GF-D8 (cell line): Measurements from ENCODE around the gene ADO.
"Not testable (repeated sequence)": the region's sequence is repeated elsewhere in the genome, so short reads cannot be mapped to it uniquely, and the experiment has no call there.

ENCODE experiments used
- DNase-seq: peaks from one replicate; lab custom pipeline; 2025; lab: John Stamatoyannopoulos, UW

The ADO gene

DNA sequence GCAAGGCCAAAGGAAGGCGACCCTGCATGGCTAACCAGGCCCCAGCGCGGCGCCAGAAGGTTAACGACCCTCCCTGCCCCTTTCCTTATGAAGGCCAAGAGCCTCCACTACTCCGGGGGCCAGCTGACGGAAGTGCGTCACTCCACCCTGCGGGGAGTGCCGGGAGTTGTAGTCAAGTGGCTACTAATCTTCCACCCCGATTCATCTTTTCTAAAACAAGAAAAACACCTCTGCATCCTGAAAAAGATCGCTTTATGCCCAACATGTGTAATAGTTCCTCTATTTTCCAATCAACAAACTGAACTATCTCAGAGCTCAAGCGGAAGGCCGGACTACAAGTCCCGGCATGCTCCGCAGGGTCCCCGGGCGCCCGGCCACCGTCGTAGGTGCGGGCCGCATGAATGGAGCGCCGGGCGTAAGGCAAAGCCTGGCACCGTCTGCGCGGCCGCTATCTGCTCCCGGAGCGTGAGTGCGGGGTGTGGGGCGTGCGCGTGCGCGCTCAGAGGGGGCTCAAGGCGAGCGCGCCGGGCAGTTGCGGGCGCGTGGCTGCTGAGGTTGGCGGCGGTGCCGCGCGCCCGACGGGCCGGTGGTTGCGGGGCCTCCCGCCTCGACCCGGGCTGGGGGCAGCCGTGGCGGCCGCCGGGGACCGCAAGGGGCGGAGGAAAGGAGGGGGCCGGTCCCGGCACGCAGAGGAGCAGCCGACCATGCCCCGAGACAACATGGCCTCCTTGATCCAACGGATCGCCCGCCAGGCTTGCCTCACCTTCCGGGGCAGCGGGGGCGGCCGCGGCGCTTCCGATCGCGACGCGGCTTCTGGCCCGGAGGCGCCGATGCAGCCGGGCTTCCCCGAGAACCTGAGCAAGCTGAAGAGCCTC, at the start of gene ADO:
ADO (plus strand) TSS at position 365 of the 875 bp plus-strand sequence; CDS start at position 705, 340 bp downstream.
- peak; percentile 52 for DNase-seq

DNA sequence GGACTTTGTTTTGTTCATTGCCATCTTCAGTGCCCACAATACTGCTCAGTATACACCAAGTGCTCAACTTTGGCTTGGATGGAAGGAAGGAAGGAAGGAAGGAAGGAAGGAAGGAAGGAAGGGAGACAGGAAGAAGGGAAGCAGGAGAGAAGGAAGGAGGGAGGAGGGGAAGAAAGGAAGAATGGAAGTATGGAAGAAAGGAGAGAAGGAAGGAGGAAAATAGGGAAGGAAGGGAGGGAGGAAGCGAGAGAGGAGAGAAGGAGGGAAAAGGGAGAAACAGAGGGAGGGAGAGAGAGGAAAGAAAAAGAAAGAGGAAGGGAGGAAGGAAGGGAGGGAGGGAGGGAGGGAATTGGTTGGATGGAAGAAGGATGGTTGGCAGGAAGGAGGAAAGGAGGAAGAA, 49.6 kb upstream of the ADO start:
- no peak for DNase-seq

DNA sequence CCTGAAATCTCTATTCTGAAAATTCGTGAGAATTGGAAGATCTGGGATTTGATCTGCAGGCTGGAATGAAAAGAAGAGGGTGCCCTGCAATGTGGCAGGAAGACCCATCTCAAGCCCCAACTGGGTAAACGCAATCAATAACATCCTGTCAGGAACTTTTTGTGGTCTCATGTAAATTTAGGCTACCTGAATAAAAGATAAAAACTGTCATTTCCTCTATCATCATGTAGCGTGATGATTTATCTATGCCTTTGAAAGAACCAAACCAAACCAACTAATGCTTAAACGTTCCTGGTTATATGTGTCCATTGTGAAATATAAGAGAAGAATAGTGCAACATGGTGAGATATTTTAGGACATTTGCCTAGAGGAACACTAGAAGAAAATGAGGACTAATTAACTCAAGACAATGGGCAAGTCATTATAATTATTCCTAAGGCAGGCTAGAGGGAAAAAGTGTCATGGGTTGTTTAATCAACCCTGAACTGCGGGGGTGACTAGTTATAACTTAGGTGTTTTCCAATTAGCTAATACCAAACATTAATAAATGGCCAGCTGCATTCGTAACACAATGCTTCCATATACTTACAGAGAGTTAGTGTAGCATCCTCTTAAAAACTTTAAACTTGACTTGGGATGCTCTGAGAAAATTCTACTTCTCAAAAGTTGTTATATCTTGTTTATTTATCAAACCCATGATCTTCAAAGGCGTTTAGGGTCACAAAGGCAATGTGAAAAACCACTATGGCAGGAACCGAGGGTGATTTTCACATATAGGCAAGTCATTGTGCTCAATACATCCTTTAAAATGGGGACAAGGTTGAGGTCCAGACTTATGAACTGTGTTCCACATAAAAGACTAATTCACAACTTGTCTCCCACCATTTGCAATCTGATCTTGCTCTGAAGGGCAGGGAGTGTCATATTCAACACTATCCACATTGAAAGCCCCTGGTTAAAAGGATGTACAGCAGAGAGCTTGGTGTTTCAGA, 48.6 kb upstream of the ADO start:
- DNase-seq: no peak

DNA sequence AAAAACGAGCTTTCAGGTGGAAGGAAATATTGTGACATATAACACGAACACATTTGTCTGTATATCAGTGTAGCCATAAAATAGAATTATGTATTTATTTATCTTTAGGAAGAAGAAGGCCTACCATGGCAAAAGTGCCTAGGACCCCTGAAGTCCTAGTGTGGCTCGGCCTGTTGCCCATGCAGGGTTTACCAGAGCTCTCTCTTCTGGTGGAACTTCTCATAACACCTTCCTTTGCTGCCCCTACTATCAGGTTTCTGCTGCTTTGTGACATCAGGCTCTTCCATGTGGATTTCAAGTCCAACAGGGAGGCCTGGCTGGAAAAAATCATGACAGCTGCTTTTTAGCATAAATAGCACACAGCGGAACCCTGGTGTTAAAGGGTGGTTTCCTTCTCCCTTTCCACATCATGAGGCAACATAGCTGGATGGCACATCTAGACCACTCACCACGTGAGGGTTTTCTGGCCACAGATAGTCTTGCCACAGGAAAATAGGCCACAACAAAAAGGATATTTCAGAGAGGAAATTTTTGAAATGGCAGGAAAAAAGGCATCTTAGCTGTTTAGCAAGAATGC, 44.8 kb upstream of the ADO start:
- peak; percentile 58 for DNase-seq

DNA sequence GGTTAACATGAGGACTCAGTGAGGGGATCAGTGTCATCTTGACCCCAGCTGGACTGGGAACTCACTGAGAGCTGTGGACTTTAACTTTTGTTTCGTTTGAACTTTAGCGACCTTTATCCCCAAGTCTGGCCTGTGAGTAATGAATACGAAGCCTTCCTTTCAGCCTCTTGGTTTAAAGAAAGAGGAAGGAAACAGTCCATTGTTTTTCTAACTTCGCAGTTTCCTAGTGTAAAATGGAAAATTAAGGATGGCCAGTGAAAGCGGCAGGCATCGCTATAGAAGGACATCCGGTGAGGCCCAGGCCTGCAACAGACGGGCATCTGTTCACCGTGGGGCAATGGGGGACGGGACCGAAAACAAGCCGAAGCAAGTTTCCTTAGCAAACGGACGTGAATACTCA, 44.1 kb upstream of the ADO start:
- DNase-seq: peak; percentile 57

DNA sequence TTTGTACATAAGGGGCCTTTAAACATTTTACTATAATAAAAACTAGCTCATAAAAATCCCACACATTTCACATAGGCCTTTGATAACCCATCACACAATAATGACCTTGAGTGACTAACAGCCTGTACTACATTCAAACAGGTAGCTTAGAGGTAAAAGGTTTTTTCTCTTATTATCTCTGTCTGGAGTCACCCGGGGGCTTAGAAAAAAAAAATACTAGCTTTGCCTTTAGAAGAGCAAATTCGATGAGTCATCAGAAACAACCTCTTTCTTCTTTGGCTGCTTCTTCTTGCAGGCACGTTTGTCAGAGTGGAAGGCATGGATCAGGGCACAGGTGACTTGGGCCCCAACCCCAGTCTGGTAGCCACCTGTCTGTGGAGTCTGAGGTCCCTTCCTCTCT, 43.4 kb upstream of the ADO start:
- no peak for DNase-seq

DNA sequence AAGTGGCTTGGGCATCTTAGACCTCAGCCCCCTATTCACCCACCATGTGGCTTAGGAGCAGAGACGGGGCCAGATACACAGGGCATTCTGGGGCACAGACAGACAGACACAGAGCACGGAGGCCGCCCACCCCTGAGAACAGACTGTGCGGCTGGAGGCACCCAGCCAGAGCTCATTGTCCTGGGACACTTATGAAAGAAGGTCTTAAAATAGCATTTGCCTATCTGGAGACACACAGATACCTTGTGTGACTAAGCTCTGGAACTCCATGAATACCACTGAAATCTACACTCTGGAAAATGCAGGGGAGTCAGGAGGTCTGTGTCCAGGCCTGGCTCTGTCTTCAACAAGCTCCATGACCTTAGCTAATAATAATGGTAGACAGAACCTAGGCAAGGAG, 41.4 kb upstream of the ADO start:
- DNase-seq: no peak

DNA sequence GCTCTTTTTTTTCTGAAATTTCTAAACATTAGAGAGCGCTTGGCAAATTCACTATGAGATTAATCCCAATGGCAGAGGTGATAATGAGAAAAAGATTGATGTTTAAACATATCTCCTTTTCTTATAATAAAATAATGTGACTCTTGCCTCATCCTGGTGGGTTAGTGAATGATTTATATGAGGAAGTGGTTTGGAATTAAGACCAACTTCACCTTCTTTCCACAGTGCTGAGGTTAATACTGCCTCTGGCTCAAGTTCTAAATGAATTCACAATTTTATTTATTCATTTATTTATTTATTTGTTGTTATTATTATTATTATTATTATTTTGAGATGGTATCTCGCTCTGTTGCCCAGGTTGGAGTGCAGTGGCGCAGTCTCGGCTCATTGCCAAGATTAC, 40.5 kb upstream of the ADO start:
- DNase-seq: no peak

DNA sequence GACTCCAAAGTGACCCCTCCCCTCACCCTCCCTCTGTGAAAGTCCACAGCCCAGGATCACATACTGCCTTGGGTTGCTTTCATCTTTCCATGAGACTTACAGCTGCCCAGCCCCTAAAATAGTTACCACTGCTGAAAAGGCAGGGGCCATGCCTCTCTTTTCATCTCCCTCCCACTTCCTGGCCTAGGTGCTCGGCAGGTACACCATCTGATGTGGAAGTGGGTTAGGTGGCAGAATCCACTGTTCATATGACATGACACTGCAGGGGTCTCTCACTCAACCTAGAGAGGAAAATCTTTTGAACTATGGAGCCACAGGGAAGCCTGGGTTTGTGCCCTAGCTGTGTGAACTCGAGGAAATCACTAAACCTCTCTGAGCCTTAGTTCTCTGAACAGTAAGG, 38.8 kb upstream of the ADO start:
- DNase-seq: no peak

DNA sequence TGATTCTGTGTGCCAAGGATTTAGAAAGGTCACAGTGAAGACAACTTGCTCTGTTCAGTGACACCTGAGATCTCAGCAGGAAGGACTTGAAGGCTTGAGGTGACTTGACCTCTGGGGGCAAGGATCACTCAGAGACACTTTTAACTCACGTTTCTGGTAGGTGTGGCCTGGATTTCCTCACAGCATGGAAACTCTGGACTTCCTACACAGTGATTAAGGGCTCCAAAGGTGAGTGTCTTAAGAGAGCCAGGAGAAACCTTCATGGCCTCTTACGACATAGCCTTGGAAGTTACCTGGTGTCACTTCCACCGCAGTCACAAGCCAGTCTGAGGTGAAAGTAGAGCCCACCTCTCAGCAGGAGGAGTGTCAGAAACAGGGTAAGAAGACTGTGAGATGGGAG, 38.1 kb upstream of the ADO start:
- DNase-seq: no peak

DNA sequence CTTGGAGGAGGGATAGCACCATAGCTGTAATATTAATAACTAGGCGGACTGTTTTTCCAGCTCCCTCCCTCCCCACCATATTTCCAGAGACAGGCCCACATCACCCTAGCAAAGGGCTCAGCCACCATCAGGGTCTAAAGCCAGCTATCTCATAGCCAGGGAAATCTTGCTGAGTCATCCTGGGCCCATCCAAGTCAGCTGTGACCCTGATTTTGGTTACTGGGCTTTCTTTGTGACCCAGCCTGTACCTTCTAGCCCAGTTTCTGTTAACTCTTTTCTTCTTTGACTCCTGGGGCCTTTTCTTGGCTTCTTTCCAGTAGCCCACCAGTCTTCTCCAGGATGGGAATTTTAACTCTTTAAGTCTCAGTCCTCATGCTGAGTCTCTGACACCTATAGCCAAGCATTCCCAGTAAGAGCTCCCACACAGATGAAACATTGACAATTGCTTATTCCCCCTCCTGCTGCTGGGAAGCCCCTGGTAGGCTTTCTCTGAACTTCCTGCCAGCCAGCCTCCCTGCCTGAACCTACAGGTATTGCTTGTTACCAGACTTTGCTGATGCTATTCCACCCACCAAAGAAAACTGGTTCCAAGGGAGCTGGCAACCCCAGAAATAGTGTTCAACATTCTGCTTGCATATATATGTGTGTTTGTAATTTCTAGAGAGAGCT, 34.8 kb upstream of the ADO start:
- no peak for DNase-seq

DNA sequence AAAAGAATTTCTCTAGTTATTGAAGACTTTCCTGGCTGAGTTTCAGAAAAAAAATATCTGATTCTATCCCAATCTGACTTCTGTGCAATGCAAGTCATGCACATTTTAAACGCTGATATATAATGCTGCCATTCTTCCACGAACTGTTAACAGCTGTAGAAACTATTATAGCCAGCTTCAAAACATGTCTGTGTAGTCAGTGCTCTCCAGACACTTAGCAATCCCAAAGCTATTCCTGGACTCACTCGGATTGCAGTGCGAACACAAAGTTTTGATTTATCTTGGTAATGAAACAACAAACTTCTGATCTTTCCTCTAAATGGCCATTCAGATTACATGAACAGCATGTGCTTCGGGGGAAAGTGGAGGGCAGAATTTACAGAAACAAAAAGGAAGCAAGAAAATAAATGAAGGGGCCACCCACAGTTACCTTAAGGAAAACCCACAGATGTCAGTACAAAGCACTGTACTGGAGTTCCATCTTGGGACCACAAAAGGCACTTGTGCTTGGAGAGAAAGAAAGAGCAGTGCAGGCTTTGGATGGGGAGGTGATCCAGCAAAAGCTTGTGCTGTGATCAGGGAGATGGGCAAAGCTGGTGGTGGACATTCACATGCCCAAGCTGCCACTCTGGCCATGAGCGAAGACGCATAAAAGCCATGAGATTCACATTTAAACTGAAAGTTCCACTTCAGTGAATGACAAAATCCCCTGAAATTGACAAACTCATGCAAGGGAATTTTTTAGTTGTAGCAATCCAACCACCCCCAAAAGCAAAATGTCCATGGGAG, 32.1 kb upstream of the ADO start:
- DNase-seq: no peak

DNA sequence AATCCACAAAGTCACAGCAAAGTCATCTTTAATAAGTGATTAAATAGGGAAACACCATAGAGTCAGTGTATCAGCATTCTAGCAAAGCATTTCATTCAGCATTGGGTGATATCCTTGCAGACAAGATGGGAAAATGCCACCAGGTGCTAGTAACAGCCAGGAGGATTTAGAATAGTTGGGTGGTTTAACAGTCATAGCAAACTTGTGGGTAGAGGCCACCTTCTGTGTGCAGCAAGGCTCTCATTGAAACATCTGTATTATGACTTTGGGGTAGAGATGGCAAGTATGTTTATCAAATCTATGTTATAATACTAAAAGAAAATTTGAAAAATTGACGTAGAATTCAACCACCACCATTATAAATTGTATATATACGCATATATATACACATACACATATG, 26.4 kb upstream of the ADO start:
- no peak for DNase-seq

DNA sequence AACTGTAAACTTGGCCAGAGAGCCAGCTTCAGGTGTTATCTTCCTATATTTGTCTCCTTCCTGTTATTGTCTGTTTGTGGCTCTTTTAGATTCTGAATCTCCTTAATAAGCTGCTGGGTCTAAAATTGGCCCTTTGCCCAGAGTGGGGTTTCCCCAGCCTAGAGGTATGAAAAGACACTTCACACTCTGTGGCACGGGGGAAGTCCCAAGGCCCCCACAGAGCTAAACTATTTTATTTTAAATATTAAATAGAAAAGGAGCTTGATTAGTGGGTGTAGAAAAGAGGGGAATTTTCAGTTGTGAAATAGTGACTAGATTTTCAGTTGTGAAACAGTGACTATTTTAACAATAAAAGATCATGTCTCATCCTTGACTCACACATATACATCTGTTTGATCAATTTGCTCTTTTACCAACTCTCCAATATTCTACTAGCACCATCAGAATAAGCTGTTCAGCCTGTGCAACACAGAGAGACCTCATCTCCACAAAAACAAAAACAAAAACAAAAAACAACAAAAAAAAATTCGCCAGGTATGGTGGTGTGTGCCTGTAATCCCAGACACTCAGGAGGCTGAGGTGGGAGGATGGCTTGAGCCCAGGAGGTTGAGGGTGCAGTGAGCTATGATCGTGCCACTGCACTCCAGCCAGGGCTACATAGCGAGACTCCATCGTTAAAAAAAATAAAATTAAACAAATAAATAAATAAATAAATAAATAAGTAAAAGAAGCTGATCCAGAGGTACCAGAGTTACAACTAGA, 24.9 kb upstream of the ADO start:
- DNase-seq: no peak

DNA sequence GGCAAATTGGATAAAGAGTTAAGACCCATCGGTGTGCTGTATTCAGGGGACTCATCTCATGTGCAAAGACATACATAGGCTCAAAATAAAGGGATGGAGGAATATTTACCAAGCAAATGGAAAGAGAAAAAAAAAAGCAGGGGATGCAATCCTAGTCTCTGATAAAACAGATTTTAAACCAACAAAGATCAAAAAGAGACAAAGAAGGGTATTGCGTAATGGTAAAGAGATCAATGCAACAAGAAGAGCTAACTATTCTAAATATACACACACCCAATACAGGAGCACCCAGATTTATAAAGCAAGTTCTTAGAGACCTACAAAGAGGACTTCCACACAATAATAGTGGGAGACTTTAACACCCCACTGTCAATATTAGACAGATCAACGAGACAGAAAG, 20.0 kb upstream of the ADO start:
- DNase-seq: not testable (repeated sequence)

DNA sequence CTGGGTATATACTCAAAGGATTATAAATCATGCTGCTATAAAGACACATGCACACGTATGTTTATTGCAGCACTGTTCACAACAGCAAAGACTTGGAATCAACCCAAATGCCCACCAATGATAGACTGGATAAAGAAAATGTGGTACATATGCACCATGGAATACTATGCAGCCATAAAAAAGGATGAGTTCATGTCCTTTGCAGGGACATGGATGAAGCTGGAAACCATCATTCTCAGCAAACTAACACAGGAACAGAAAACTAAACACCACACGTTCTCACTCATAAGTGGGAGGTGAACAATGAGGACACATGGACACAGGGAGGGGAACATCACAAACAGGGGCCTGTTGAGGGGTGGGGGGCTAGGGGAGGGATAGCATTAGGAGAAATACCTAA, 16.2 kb upstream of the ADO start:
- not testable (repeated sequence) for DNase-seq

DNA sequence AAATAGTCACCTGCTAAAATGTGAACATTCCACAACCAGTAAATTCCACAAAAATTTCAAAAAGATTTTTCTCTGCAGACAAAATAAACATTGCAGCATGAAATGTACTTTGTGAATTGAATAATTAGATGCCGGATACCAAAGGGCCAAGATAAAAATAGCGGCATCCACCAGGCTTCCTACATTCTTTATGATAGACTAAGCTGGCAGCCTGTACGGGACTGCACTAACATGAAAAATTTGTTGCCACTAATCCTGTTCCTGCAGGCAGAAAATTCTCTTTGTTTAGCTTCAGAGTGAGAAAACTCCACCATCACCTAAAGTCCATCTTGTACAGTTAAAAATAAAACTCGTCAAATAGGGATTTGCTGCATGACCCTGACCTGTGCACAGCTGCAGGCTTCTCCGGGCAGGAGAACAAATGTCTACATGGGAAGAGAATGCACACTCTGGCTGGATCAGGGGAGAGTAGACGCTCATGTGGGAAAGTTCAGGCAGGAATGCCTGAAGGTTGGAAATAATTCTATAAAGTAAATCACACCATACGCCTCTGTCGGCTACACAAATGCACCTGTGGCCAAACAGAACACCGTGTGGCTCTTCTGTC, 15.6 kb upstream of the ADO start:
- DNase-seq: no peak

DNA sequence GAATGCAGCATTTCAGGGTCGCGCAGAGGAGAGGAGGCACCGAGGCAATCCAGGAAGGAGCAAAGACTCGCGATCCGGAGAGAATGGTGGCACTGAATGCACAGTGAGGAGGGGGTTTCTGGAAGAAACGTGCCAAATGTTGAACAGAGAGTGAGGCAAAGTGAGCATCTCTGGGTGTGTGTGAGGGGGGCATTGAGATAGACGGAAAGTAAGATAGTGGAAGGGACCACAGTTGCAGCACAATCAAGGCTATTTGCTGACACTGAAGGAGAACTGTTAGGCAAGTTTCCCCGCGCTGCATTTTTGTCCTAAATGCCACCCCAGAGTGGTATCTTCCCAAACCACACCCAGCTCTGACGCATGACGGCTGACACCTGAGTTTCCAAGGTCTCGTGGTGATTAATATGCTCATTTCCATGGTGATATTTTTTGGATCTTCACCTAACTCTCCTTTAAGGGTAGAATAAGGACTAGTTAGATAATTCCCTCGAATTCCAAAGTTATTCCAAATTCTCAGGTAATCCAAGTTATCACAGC, 14.4 kb upstream of the ADO start:
- DNase-seq: no peak

DNA sequence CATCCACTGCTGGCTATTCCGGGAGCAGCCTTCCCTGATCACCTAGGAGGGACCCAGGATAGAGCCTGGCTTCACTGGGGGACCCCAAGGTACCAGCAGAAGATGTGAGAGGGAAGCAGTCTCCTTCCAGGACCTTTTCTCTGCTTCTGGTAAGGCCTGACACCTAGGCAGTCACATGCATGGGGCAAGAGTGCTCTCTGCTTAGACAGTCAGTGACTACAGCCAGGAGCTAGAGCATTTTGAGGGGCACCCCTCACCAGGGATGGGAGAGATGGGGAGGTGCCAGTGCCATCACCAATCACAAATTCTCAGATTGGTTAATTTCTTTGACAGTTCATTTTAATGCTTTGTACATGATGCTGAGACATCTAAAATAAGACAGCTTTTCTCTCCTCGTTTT, 13.9 kb upstream of the ADO start:
- DNase-seq: no peak

DNA sequence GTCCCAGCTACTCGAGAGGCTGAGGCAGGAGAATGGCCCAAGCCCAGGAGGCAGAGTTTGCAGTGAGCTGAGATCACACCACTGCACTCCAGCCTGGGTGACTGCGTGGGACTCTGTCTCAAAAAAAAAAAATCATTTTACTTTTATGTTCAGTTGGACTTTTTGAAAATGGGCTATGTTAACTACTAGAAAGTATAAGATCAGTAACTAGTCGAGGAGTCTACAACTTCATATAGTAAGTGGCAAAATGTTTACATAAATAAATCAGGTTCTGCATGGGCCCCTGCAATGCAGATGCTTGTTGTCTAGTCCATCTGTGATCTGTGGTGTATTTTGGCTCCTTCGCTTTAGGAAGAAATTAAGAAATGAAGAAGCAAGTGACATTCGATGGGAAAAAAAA, 12.3 kb upstream of the ADO start:
- no peak for DNase-seq
